Left kidney (tissue), 2 donors: ENCODE measurements around the gene GRID1. TPM values are rescaled to one million over a fixed set of nuclear protein-coding genes. Genes with fewer than 3 reads are reported as not detected.

Source experiments
- DNase-seq: peaks from one replicate; pipeline ENCODE4 v3.0.0-alpha.2; 2013
- polyA plus RNA-seq: library from polyadenylated mRNA; unstranded; fragments of 120-200 nt; gene quantifications from one replicate; pipeline ENCODE4 v1.2.1, GENCODE V29; 2013; ENCODE audit not compliant: insufficient read length

The GRID1 gene
- polyA plus RNA-seq, 1 donor, result 1.1 TPM

GRCh38 chr10:85612833-85613232 is 753.8 kb downstream of the GRID1 start:
- DNase-seq, result no peak

- no peak for DNase-seq
Observed at GRCh38 chr10:85612378-85612775, 754.2 kb downstream of the GRID1 start.

DNA sequence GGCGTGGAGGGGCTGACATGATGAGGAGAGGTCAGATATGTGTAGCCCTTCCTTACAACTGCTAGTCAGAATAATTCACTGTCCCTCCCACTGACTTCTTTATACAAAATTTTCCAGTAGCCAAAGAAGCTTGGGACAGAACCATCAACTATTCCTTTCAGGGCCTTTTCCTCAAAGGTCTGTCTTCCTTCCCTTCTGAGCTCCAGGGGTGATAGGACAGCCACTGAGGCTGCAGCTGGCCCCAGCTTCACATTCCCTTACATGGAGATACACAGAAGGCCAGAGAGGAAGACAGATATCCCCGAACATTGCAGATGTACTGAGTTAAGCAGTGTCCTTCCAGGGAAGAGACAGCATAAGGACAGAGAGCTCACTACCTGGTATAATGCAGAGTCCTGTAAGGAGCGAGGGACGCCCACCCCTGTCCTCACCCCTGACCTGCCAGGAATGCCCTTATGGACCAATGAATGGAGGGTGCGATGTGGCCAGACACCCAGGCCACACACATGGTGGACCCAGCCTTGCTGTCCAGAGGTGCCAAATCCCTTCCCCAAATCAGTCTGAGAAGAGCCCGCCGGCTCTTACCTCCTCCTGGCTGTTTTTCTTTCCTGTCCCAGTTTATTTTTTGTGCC is 754.7 kb downstream of the GRID1 start:
- DNase-seq, result no peak

DNA sequence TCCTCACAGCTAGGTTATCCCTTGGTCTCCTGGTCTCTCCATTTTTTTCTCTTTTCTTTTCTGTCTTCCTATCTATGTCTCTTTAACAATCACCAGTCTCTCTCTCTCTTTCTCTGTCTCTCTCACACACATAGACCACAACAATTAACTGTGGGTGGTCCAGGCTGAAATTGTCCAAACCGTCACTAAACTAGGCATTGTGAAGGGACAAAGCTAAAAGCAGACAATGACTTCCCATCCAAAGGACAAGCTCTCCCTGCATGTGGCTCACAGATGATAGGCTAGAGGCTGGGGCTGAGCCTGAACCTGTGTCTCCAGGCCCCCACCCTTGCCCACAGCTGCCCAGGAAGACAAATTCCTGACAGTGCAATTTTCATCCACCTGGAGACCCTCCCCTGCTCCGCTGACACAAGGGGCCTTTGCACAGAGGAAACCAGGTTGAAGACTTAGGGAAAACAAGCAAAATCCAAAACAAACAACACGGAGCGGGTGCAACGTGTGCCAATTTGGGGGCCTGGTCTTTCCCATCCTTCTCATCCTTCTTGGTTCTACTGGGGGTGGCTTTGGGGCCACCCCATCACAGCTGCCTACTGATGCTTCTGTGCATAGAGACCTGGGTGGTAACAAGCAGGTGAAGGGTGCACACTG is 755.4 kb downstream of the GRID1 start:
- DNase-seq, result no peak

DNA sequence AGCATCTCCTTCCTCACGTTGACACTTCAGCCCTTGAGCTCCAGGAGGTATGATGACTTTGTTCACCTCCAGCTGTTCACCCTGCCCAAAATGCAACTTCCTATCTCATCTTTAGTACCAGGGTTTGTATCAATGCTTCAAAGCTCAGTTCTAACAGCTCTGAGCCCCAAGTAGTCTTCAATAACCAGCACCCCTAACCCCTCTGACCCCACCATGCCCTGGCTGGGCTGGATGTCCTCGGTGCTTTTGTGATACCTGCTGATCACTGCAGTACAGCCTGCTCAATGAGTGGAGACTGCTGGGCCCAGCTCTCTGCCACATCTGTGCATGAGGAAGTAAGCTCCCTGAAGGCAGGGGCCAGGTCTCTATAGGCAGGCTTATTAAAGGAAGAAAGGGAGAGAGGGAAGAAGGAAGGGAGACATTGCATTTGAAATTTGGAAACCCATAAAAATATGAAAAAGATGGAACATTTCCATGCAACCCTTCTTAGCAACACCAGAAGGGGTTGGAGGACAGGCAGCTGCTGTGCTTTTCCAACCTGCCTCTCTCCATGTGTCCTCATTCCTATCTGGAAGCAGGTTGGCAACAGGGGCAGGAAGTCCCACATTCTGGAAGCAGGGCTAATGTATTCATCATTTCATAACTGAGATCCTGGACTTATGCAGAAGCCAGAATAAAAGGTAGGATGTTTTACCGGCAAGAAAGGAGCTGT is 756.1 kb downstream of the GRID1 start:
- no peak for DNase-seq

DNA sequence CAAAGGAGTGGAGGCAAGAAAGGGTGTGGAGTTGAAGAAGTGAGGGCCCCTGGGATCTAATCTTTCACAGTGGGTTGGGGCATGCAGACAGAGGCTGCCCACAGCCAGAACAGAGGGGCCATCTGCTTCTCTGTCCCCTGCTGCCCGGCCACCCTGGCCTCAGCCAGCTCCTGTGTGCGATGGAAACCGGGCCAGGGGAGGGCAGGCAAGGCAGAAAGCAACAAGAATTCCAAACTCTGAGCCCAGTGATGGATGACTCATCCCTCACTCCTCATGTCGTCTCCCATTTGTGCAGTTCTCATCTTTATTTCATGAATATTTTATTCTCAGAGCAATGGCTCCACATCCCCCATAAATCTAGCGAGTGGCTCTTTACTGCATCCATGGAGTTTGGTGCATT is 757.1 kb downstream of the GRID1 start:
- no peak for DNase-seq

GRCh38 chr10:85608706-85609105 is 757.9 kb downstream of the GRID1 start:
- no peak for DNase-seq

DNA sequence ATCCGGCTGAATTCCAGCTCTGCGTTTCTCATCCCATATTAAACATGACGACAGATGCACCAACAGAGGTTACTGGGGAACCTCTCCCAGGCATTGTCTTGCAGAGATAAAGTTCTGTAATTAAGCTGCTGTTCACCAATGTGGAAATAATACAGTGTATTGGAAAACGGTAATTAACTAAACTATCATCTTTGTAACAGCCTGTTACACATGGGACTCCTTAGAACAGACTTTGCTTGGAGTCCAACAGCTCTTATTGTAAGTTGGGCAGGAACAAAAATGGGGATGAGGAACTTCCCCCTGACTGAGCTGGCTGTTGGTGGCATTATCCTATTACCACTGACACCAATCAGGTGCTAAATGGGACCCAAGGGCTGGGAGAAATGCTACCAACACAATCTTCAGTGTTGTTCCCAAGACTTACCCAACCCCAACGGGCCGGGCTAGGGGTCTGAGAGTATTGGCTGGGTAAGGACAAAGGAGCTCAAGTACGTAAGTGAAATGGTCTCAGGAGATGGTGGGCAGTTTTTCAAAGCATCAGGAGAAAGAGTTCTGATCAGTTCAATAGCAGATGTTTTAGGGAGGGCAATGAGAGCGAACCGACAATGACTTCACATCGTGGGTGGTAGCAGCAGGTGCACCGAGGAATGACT is 759.4 kb downstream of the GRID1 start:
- DNase-seq, result no peak

DNA sequence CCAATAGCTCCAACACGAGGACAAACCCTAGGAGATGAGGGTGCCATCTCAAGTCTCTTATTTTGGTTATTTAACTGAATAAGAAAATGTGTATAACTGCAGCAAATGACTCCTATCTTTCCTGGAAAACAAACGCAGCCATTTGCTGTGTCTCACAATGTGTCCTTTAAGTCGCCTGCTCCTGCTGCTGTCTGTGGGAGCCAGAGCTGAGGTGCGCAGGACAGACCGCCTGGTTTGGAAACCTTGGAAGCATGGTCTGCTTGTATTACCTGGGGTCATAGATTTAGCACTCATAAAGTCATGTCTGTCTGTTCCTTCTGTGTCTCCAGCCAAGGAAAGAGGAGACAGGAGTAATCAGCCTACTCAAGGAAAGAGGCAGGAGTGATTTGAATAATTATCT is 760.2 kb downstream of the GRID1 start:
- no peak for DNase-seq

DNA sequence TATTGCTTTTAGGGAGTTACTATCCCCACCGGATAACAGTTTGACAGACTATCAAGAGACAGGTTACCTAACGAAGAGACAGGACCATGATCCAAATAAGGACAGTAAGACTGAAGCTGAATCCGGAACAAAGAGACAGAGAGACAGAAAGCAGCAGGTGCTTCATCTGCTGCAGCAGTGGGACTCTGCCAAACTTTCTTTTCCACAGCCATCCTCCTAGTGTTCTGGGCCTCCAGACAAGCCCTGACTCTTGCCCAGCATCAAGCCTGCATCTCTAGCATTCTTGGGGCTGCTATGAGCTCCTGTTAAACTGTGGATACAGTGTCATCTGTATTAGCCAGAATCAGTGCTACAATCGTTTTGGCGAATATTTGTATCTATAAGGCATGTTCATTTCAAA is 761.7 kb downstream of the GRID1 start:
- no peak for DNase-seq

DNA sequence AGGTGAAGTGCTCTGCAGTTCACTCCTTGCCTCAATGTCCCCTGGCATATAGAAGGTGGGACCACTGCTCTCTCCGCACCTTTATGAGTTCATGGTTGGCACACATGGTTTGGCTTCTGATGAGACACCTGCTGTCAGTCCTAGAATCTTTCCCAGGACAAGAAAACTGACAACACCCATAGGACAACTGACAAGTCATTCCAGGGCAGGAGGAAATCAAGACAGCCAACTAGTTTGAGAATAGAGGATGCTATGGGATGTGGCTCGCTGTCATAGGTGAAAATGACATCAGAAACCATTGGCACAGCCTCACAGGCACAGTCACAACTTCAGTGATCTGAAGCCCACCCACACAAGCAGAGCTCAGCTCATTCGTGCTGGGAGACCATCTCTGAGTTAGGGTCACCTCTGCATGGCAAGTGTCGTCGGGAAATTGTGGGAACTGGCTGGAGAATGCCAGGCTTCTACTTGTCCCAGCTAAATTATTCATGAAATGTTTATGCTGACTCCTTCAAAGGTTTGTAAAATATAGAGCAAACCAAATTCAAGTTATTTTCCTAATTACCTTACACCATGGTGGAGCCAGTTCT is 762.4 kb downstream of the GRID1 start:
- DNase-seq, result no peak

DNA sequence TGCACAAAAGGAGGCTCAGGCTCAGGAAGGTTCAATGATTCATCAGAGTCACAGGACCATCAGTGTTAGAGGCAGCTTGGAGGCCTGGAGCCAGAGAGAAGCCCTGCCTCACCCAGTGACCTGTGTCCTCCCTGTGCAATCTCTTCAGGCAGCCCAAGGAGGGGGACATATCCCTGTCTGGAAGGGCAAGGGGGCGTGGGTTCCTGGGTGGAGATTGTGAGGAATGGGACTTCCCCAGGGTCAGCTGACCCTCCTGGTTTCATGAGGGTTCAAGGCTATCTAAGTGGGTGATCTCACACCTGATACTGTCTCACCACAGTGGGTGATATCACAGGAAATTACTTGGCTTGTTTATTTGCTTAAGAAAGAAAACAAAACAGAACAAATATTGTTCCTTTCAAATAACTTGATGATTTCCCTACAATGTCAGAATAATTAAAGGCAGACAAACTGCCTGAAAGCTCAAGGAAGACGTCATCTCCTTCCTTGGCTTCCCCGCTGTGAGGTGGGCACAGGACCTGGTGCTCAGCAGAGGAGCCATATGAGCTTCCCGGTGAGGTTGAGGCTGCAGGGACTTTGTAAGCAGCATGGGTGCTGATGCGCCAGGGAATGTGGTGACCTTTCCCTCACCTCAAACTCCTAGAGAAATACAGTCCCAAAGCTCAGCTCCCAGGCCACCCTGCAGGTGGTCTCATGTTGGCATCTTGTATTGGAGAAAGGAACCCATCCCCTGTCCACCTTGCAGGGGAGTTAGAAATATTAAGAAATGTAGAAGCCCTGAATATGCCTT is 763.2 kb downstream of the GRID1 start:
- no peak for DNase-seq

DNA sequence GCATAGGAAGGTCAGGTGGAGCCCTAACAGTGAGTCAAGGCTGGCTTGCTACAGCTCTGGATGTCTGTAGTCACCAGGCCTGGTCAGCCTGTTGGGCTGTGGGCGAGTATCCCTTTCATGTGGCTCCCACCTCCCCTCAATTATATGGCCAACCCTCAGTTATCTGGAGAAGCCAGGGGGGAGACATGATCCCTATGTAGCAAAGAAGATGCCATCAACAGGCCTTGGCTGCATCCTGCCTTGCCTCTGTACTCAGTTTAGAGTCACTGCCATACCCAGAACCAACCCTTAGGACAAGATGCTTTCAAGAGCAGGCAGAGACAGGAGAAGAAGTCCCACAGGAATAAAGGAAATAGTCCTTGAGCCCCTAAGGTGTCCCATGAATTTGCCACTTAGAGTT is 763.9 kb downstream of the GRID1 start:
- no peak for DNase-seq

DNA sequence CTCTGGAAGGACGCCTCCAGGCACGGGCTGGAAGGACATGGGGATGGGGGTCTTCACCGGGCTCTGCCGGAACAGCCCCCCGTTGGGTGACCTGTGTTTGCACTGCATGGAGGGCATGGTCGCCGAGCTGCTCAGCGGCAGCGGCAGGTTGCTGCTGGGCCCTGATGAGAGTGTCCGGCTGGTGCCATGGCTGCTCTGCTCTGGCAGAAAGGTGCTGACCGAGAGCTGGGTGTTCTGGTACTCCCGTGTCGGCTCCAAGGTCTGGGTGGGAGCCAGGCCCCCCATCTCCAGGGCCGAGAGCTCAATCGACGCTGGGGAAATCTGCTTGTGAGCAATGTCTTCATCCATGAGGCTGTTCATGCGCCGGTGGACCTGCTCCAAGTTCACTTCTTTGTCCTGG is 764.3 kb downstream of the GRID1 start:
- no peak for DNase-seq

DNA sequence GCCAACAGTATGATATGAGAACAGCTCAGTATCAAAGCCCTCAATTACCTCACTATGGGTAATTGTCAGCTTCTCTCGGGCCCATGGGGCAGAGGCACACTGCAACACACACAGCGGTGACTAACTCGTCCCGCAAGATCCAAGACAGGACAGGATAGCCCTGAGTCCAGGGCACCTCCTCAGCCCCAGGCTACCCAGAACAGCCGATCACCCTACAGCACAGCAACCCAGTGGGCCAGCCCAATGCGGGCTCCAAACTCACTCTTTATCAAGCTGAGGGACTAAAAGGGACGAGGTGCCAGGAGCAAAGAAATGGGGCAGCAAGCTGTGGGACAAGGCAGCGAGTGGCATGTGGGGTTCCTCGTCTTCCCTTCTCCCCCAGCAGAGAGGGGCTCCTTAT is 765.1 kb downstream of the GRID1 start:
- DNase-seq, result no peak

DNA sequence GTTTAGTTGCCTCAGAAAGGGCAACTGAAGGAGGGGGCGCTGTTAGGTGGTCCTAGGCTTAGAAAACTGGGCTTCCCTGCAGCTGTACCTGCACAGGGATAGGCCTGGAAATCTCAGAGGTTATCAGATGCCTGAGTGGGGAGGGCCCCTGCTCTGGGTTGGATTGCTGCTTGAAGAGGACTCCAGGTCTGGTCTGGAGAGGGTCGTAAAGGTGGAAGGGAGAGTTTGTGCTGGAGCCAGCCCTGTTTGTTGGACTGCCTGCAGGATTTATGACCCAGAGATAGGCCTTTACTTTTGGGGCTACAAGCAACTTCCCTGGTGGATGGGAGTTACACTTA is 765.9 kb downstream of the GRID1 start:
- no peak for DNase-seq

DNA sequence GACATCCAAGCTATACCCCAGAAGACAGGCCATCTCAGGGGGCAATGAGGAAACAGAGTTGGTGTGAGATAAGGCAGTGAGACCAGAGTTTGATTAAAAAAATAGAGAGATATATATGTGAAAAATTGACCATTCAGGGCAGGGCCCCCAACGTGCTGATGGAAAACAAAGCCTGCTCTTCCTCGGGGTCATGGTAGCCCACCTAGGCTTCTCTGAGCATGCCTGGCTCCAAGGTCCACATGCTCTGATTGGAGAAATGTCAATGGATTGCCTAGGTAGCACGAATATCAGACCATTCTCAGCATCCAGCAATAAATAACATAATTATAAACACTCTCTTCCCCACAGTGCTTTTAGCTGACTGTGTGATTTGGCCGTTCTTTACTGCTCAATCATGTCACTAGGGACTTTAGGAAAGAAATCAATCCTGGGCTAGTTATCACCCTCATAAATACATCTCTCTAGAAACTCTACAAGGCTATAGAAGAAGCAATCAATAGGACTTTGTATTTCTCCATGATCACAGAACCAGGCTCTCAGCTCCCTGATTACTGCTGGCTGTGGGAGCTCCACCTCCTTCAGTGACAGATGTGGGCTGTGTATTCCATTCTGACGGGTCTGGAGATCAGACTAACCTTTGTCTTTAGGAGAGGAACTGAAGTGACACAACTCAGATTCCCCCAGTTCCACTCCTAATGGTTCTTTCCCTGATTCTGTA is 766.4 kb downstream of the GRID1 start:
- no peak for DNase-seq

GRCh38 chr10:85599081-85599480 is 767.5 kb downstream of the GRID1 start:
- no peak for DNase-seq

DNA sequence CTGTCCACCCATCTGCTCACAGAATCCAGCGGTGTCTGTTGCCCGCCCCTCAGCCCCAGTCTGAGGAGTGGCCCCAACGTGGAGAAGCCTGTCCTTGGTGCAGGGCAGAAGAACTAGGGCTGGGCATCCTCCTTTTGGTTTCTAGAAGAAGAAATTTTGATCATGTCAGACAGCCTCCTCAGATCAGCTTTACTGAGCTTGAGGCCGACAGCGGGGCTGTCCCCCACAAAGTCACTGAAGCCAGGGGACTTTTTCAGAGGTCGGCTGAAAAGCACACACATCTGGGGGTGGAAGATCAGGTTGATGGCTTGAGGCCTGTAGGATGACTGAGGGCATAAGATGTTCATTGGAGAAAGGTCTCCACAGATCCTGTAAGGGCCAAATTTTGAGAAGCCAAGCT is 767.9 kb downstream of the GRID1 start:
- no peak for DNase-seq

- DNase-seq, result no peak
Observed at GRCh38 chr10:85597006-85597405, 769.6 kb downstream of the GRID1 start.

GRCh38 chr10:85596389-85596788 is 770.2 kb downstream of the GRID1 start:
- DNase-seq, result no peak
